H1 (cell line): Measurements from ENCODE around the gene SRMS.

Source experiments
- NRF1 ChIP-seq: IDR thresholded peaks from 2 replicates; pipeline ENCODE4 v1.6.1; 2011; ENCODE audit warnings: mild to moderate bottlenecking, low read depth, low read length, improper control_type of control experiment
- POLR2A ChIP-seq, 2 experiments: IDR thresholded peaks; 1 replicate in 1 of 2; 2 replicates in 1 of 2; pipeline ENCODE4 v1.6.1; 2011; ENCODE audit warnings: low read depth in 2 of 2, low read length in 2 of 2, mild to moderate bottlenecking in 2 of 2; ENCODE audit errors: control extremely low read depth in 1 of 2
- RFX5 ChIP-seq: IDR thresholded peaks from 2 replicates; pipeline ENCODE4 v1.6.1; 2011; ENCODE audit warnings: low read depth, low read length, improper control_type of control experiment, borderline replicate concordance
- SIRT6 ChIP-seq: IDR thresholded peaks from one replicate; pipeline ENCODE4 v1.7.1; 2012; ENCODE audit warnings: low read length, inconsistent platforms
- TF ChIP-seq, protein P1 (sequence below), 3 experiments: IDR thresholded peaks; 1 replicate in 2 of 3; 2 replicates in 1 of 3; pipeline versions ENCODE4 v1.5.1 to v1.6.1; 2011; ENCODE audit warnings: low read length in 3 of 3, mild to moderate bottlenecking in 3 of 3, inconsistent platforms in 2 of 3, low read depth in 1 of 3, moderate library complexity in 1 of 3; ENCODE audit not compliant: insufficient read depth in 1 of 3; ENCODE audit errors: control extremely low read depth in 1 of 3

DNA sequence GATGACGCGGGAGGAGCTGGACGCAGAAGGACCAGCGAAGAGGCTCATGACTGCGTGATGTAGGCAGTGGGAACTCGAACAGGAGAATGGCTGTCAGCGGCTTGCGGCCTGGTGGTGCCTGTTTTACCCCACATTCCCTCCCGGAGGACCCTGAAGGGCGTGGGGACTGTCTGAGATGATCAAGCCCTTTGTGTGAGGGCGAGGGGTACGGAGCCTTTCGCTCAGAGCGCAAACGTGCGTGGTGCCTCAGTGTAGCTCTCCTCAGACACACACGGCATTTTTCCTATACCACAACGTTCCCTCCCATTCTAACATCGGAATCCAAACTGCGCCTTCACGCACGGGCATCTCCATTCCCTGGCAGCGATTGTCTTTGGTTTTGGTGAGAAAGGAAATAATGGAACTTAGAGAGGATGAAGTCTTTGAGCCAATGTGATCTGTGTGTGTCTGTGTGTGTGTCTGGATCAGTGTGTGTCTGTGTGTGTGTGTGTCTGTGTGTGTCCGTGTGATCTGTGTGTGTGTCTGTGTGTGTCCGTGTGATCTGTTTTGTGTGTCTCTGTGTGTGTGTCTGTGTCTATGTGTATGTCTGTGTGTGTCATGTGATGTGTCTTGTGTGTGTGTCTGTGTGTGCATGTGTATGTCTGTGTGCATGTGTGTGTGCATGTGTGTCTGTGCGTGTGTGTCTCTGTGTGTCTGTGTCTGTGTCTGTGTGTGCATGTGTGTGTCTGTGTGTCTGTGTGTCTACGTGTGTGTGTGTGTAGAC lies 15.7 kb downstream of the SRMS start:
- TF ChIP-seq NRF1: no peak
- TF ChIP-seq POLR2A (IDR thresholded peaks at IDR 0.05; ENCODE audit: control extremely low read depth in 1 of 2, low read depth in 2 of 2, low read length in 2 of 2): no peak
- TF ChIP-seq, protein P1, sequence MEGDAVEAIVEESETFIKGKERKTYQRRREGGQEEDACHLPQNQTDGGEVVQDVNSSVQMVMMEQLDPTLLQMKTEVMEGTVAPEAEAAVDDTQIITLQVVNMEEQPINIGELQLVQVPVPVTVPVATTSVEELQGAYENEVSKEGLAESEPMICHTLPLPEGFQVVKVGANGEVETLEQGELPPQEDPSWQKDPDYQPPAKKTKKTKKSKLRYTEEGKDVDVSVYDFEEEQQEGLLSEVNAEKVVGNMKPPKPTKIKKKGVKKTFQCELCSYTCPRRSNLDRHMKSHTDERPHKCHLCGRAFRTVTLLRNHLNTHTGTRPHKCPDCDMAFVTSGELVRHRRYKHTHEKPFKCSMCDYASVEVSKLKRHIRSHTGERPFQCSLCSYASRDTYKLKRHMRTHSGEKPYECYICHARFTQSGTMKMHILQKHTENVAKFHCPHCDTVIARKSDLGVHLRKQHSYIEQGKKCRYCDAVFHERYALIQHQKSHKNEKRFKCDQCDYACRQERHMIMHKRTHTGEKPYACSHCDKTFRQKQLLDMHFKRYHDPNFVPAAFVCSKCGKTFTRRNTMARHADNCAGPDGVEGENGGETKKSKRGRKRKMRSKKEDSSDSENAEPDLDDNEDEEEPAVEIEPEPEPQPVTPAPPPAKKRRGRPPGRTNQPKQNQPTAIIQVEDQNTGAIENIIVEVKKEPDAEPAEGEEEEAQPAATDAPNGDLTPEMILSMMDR (IDR thresholded peaks at IDR 0.05; ENCODE audit: control extremely low read depth in 1 of 3, insufficient read depth in 1 of 3, low read depth in 1 of 3, low read length in 3 of 3): no peak
- no peak for TF ChIP-seq RFX5
- no peak for TF ChIP-seq SIRT6
